ENCODE data around the gene PRRC2A.
"Not testable (repeated sequence)": the region's sequence is repeated elsewhere in the genome, so short reads cannot be mapped to it uniquely, and the experiment has no call there.

PRRC2A gene

DNA sequence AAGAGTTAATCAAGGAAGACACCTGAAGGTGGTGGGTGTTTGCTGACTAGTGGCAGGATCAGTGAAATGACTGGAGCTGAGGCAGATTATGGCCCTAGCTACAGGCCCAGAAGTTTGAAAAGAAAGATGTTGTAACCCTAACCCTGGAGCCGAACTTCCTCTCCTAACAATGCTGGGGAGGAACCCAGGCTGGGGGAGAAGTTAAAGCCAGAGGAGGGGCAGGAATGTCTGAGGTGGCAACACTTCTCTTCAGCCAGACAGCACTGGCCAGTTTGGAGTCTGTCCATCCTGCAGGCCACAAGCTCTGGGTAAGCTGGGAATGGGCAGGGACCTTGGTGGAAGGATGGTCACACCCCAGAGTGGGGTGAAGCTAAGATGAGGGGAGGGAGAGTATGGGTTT, 34.5 kb upstream of the PRRC2A start, which contains the start of gene LST1:
Gene LST1, plus strand, starts transcription at position 270 of the 400 bp plus-strand sequence. CDS start 1,023 bp downstream, outside the sequence.
- DNase-seq = no peak

DNA sequence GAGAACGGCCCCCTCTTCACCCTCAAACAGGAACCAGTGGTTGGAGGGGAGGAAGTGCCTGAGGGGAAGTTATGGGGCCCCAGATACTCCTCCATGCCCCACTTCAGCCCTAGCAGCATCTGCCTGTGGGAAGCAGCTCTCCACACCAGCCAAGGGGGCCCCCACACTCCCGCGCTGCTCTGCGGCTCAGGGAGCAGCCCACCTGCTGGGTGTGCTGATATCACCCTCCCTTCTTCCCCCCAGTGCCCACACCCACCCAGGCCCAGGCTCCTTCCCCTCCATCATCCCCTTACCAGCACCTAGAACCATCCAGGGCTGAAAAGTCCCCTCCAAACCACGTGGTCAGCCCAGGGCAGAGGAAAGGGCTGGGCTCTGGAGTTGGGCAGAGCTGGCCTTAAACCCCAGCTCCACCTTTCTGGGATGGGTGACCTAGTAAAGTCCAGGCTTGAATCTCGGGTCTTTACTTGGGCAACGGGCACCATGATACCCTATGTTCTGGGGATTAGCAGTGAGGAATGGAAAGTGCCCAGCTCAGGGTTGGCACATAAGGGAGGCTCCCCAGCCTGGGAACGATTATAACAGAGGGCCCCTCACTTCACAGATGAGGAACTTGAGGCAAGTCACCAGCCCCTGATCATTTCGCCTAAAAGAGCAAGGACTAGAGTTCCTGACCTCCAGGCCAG, 33.8 kb upstream of the PRRC2A start:
- peak; percentile 46 to 53 for DNase-seq

DNA sequence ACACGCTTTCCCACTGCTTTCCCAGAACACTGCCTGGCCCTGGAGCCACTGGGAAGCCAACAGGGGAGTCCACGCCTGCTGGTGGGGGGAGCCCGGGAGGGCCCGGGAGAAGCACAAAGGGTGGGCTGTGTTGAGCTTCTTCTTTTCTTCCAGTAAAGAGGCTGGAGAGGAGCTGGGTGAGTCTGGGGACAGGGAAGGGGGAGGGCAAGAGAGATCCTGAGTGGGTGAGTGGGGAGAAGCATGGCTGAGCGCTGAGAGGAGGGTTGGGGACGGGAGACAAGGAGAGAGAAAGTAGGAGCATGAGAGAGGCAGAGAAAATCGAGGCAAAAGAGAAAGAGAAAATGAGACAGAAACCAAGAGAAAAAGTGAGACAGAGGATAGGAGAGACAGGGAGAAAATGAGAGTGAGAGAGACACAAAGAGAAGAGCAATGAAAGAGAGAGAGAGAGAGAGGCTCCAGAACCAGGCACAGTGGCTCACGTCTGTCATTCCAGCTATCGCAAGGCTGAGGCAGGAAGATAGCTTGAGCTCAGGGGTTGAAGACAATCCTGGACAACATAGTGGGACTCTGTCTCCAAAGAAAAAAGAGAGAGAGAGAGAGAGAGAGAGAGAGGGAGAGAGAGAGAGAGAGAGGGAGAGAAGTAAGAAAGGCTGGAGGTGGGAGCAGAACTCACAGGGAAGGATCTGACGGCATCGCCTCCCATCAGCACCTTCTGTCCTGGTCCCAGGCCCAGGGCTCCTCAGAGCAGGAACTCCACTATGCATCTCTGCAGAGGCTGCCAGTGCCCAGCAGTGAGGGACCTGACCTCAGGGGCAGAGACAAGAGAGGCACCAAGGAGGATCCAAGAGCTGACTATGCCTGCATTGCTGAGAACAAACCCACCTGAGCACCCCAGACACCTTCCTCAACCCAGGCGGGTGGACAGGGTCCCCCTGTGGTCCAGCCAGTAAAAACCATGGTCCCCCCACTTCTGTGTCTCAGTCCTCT, 32.4 kb upstream of the PRRC2A start:
- peak in 1 of 2 donors; percentile 28 for DNase-seq

DNA sequence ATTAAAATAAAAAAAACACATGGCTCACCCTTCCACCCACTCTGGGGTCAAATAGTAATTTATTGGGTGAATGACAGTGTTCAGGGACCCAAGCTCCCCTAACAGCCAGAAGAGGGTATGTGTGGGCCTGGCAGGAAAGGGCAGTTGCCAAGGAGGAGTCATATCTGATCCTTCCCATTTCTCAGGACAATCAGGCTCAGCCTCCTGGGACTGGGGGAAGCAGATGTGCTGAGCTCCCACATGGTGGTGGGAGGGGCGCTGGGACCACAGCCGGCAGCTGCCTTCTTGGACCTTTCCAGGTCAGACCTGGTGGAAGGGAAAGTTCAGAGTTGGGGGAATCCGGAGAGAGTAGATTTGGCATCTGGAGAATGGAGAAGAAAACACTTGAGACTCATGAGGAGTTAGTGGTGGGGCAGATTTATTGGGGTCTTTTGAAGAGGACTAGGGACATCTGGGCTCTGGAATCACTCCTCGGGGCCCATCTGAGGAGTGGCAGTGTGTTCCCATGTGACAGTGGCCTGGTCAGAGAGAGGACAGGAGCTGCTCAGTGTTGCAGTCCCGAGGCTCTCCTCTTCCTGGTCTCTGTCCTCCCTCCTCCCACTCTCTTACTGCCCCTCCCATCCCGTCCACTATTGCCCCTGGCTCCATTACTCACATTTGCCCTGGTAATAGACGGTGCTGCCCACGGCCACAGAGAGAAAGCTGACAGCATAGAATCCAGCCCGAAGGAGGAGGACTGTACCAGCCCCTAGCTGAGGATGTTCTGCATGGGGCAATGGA, 31.5 kb upstream of the PRRC2A start:
- no peak for DNase-seq

DNA sequence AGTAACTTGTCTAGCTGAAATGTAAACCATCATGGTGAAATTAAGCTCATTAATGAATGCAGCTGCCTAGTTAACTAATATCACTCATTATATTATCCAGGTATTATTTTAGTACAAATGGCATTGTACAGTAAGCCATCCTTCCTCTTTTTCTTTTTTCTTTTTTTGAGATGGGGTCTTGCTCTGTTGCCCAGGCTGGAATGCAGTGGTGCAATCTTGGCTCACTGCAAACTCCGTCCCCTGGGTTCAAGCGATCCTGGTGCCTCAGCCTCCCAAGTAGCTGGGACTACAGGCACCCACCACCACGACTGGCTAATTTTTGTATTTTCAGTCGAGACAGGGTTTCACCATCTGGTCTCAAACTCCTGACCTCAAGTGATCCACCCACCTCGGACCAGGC, 29.8 kb upstream of the PRRC2A start:
- not testable (repeated sequence) for DNase-seq

DNA sequence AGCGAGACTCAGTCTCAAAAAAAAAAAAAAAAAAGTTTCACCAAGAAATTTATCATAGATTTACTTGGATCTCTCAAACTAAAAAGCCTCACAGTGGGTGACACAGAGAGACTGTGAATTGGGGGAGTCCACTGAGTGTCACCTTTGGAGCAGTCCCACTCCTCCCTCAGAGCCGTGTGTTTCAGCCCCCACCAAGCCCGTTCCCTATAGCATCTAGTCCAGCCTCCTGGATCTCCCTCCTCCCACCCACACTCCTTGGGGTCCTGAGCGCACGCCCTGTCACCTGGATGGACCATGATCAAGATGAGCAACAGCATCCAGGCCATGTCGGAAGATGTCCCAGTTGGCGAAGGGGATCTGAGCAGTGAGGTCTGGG, 28.1 kb upstream of the PRRC2A start:
- DNase-seq = no peak

DNA sequence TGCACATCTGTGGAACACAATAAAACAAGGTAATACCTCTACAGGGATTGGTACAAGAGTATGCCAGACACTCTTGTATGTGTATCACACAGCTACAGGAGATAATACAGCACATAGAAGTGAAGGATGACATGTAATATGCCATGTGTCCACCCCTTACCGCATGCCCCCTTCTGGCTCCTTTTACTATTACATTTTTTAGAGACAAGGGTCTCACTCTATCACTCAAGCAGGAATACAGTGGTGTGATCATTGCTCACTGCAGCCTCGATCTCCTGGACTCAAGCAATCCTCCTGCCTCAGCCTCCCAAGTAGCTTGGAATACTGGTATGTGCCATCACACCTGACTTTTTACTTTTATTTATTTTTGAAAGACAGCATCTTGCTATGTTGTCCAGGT, 23.5 kb upstream of the PRRC2A start:
- peak; percentile 67 to 85 for DNase-seq

DNA sequence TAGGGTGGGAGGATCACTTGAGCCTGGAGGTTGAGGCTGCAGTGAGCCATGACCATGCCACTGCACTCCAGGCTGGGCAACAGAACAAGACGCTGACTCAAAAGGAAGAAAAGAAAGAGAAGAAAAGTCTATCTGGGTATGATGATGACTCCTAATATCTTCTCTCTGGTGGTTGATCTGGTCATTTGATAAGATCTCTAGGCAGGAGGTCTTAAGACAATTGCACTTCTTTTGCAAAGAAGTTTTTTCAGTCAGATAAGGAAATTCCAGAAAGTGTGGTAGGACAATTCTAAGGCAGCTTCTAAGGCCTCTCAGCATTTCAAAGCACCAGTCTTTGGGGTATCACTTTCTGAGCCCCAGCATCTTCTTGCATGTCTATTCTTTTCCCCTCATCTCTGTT, 13.2 kb upstream of the PRRC2A start:
- no peak for DNase-seq

DNA sequence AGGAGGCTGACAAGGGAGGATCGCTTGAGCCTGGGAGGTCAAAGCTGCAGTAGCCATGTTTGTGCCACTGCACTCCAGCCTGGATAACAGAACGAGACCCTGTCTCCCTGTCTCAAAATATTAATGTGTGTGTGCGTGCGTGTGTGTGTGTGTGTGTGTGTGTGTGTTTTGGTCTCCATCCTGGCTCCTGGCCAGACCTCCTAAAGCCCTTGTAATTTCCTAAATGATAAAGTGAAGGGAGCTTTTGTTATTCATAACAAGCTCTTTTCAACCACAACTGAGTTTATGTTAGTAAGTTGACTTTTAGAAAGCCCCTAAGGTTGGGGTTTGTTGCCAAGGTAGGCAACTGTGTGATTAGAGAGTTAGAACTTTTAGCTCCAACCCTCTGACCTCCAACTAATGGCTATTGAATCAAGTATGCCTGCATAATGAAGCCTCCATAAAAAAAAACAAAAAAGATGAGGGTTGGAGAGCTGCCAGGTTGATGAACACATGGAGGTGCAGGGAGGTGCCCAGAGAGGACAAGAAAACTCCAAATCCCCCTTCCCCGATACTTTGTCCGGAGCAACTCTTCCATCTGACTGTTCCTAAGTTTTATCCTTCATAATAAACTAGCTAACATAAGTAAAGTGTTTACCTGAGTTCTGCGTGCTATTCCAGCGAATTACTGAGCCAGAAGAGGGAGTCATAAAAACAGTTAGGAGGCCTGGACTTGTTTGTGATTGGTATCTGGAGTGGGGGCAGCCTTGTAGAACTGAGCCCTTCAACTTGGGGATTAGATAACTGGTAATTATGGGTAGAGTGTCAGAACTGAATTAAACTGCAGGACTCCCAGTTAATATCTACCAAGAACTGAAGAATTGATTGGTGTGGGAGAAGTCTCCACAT, 10.8 kb upstream of the PRRC2A start:
- DNase-seq = no peak

DNA sequence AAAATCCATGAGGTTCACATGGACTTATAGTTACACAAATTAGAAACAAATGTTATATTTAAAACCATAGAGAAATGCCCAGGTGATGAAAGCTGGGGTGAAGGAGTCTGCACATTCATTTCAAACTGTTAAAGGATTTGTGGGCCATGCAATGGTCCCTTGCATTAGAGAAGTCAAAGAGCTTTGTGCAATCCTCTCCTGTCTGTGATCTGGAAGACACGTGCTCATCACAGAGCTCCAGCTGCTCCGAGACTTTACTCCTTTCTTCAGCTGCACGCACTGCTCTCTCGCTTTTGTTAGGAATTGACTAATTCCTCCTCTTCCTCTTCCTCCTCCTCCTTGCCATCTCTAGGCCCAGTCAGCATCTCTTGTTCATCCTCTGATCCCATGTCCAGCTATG, 9.5 kb upstream of the PRRC2A start:
- no peak for DNase-seq

DNA sequence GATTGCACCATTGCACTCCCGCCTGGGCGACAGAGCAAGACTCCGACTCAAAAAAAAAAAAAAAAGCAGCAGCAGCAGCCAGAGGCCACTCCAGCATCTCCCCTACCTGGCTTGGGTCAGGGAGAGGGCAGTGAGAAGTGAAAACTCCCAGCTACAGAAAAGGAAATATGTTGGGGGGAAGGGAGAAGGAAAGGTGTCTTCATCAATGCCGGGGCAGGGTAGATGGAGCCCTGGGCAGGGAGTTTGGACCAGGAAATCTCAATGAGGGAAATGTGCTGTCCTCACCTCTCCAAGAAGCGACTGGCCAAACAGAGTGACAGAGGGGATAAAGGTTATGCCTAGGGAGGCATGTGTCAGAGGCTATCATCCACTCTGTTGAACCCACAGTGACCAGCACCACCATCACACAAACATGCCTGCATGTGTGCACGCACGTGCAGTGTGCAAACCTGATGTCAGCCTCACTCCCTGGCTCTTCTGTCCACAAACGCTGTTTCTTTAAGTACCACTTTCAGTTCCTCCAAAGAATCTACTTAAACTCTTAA, 6.4 kb upstream of the PRRC2A start:
- DNase-seq = peak in 1 of 2 donors; percentile 18

DNA sequence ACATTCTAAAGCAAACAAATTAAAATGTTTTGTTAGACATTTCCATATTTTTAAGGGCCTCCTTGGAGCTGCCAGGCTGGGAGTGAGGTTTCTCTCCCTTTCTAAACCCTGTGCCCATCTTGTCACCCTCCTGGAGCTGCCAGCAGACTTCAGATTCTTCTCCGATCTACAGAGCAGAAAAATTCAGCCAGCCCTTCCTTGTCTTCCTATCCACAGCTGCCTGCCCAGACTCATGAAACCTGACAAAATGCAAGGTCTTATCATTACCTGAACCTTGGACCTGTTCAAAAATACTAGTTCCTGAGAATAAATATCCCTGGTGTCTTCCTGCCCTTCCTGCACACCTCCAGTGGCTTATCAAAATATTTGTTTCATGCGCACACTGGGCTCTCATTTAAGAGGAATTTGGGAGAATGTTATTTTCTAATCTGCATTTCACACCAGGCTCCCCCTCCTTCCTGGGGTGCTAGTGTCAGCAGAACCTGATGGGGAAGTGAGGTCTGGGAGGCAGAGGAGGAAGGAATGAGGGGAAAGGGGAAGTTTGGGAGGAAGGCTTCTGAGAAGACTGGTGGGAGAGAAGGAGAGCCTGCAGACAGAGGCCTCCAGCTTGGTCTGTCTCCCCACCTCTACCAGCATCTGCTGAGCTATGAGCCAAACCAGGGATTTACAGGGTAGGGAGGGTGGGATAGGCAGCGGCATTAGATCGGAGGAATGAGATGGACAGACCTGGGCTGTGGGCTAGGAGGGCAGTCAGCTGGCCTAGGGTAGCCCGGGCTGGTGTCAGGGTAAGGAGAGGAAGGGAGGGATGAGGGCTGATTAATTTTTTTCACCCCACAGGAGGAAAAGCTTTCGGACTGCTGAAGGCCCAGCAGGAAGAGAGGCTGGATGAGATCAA, 5.6 kb upstream of the PRRC2A start, which contains the start of gene AIF1:
Gene AIF1, plus strand, starts transcription at position 551 of the 895 bp plus-strand sequence. Its CDS starts 96 bp downstream, at position 647.
- DNase-seq = peak in 1 of 2 donors; percentile 32

DNA sequence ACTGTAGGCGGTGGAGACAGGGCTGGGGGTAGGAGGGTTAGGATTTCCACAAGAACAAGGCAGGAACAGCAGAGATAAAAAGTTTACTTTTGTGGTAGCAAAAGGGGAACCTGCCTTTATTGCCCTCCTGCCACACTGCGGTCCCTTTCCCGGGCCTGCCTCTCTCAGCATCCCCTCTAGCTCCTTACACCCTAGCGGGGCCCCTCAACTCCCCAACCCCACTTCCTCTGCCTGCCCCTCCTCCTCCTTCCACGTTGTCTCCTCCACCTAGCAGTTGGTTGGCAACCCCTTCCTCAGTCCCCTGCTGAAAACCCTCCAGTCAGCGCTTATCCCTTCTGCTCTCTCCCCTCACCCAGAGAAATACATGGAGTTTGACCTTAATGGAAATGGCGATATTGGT, 4.8 kb upstream of the PRRC2A start:
- DNase-seq = no peak

DNA sequence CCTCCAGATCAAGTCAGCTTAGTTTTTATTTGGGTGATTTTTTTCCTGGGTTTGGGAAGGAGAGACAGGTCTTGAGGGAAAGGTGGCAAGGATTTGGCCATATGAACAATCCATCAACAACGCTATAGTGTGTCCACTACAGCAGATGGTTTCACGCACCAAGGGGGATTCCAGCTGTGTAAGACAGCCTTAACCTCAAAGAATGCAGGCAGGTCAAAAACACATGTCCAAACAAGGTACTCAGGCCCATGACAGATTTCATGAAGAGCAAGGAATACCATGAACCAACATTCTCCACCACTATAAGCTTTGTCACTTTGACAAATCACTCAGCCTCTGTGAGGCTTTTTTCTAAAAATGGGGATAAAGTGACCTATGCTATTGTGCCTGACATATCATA, 3.5 kb upstream of the PRRC2A start:
- DNase-seq = no peak

DNA sequence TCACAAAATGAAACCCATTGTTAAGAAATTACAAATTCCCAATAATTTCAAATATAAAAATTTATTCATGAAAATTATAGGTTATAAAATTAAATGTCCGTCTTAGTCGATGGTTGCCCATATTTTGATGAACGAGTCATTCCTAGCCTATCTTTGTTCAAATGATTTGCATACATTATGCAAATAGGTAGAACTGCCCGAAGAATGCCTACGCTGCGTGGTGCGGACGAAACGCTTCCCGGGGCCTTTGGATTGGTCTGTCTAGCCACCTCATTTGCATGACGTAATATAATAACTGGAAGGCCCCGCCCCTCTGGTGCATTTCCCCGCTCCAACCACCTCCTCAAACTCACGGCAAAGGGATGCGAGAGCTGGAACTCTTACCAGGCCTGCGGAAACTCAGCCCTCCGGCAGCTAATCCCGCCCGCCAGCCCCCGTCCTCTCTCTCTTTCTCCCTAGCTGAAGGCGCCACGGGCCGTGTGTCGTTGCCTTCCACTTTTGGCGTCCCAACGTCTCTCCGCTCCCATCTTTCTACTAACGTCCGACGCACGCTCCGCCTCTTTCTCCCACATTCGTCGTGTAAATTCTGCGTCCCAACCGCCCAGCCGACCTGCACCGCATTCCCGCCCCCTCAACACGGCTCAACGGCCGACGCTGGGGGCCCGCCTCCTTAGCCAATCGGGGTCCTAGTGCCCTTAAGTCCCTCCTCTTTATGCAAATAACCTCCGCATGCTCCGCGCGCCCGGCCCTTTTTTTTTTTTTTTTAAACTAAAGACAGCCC, 520 bp upstream of the PRRC2A start:
- DNase-seq = peak; percentile 98 to 99

DNA sequence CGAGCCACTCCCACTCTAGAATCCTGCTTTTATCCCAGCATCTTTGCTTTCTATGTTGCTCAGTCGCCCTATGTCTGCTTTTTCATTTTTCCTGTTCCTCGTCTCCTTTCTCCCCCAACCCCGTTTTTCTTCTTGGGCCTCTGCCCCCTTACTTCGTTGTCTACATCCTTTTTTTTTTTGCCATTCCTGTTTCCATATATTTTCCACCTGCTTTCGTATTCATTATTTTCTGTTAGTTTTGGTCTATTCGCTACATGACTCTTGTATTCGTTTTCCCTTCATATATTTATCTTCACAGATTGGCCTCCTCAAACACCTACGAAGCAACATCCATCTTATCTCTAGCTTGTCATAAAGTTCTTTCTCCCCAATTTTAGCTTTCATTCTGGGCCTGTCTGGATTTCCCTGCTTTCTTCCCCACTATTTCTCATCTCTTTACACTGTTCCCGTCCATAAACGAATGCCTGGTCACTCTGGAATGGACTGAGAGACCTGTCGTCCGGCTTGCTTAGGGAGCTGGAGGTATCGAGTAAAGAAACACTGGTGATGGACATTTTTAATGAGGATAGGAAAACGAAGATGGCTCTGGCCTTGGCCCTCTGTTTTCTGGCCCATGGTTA, 915 bp downstream of the PRRC2A start:
- no peak for DNase-seq

DNA sequence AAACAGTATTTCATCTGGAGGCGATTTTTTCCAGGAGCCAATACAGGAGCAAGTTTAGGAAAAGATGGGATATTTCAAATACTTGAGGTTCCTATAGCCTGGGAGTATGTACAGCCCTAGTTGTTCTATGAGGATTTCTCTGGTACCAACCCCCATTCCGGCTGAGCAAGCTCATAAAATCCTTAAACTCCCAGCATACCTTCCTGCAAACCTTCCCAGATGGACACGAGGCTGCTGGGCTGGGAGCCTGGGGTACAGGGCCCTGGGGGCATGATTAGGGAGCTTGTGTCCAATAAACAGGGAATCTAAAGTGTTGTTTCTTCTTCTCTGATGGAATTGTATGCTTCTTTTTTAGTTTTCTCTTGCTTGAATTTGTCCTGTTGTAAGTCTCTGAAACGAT, 1.5 kb downstream of the PRRC2A start:
- DNase-seq = no peak

DNA sequence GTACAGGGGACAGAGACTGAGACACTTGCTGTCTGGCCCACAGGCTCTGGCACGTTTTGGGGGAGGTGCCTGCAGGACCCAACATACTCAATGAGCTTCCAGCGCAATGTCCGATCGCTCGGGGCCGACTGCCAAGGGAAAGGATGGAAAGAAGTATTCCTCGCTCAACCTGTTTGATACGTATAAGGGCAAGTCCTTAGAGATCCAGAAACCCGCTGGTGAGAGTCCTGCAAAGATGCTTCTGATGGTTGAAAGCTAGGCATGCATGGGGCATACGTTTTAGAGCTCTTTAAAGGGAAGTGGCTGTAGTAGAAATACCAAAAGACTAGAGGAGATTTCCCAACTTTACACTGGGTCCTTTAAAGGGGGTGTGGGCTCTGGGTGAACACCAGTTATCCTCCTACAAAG, 2.2 kb downstream of the PRRC2A start:
- DNase-seq = no peak

DNA sequence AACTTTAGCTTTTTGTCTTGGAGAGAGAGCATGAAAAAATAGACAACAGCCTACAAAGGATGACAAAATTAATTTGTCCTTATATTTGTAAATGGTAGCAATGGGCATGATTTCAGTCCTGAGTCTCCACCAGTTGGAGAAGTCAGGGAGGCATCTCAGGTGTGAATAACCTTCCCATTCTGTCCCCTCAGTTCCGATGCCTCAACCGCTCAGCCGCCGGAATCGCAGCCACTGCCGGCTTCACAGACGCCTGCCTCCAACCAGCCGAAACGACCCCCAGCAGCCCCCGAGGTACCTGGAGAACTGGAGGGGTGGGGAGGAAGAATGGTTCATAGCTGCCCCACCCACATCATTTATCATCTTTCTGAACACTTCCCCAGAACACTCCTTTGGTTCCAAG, 3.6 kb downstream of the PRRC2A start:
- no peak for DNase-seq
